Activated T-helper 2 cell treated with anti-CD3 and anti-CD28 coated beads, Interferon-gamma antibody, Interleukin-2, Interleukin-4, amounts not matched to agents 10 μg/mL and 5 μg/mL and 100 μg/mL, durations not matched to agents 14 hours and 24 hours and 36 hours (primary cell): ENCODE measurements around the gene MGAT4B. TPM values are rescaled to one million over a fixed set of nuclear protein-coding genes. Genes with fewer than 3 reads are reported as not detected.

Experiments
- DNase-seq: peaks from one replicate; pipeline ENCODE4 v3.0.0; 2021; ENCODE audit warnings: low spot score
- H3K27ac Mint-ChIP-seq: one replicate; pipeline ENCODE4 v1.8.0; 2021; ENCODE audit warnings: mixed read lengths
- H3K27me3 Mint-ChIP-seq: one replicate; pipeline ENCODE4 v1.8.0; 2021; ENCODE audit warnings: low read depth, mixed read lengths
- H3K36me3 Mint-ChIP-seq: one replicate; pipeline ENCODE4 v1.8.0; 2021; ENCODE audit warnings: low read depth, mixed read lengths
- H3K4me1 Mint-ChIP-seq: one replicate; pipeline ENCODE4 v1.8.0; 2021; ENCODE audit warnings: low read depth, mixed read lengths
- H3K4me3 Mint-ChIP-seq: one replicate; pipeline ENCODE4 v1.8.0; 2021; ENCODE audit warnings: low read depth, mild to moderate bottlenecking, moderate library complexity, mixed read lengths
- H3K9me3 Mint-ChIP-seq: one replicate; pipeline ENCODE4 v1.8.0; 2021; ENCODE audit warnings: mixed read lengths
- intact Hi-C: fragments of 100-400 bp; cut with micrococcal nuclease; formaldehyde crosslinking; loops from one replicate; pipeline ENCODE4 v1.15.1; 2023
- total RNA-seq: library from RNA; stranded (reverse); gene quantifications from 2 replicates; pipeline ENCODE4 v1.2.3, GENCODE V29; 2022

The MGAT4B gene
- total RNA-seq, 1 donor from 2014 or later, result 135 TPM

GRCh38 chr5:179766021-179766725 lies 40.5 kb downstream of the MGAT4B start:
- DNase-seq, result no peak
- Mint-ChIP-seq H3K9me3 (no peaks in the 10 kb centered on the region), H3K27ac (no peak overlapping the region), H3K36me3 (peaks cover 53% of the 10 kb centered on the region), H3K4me3 (no peak overlapping the region), H3K27me3 (no peaks in the 10 kb centered on the region), H3K4me1 (peaks cover 31% of the 10 kb centered on the region)
- intact Hi-C loops, result no loop called here

GRCh38 chr5:179765400-179765799 lies 41.3 kb downstream of the MGAT4B start:
- Mint-ChIP-seq H3K9me3 (no peaks in the 10 kb centered on the region), H3K27ac (no peak overlapping the region), H3K4me3 (no peak overlapping the region), H3K4me1 (peaks cover 33% of the 10 kb centered on the region), H3K27me3 (no peaks in the 10 kb centered on the region), H3K36me3 (peaks cover 46% of the 10 kb centered on the region)
- intact Hi-C loops, result no loop called here
- no peak for DNase-seq

- DNase-seq, result no peak
- Mint-ChIP-seq H3K9me3 (no peaks in the 10 kb centered on the region), H3K4me3 (no peak overlapping the region), H3K27me3 (no peaks in the 10 kb centered on the region), H3K4me1 (peaks cover 44% of the 10 kb centered on the region), H3K36me3 (peaks cover 37% of the 10 kb centered on the region), H3K27ac (no peak overlapping the region)
- intact Hi-C loops, result loop anchor here (5.0 kb wide), 2 partner anchors 38 to 323 kb away; no protein-coding TSS in a partner anchor
Measured at GRCh38 chr5:179764056-179764455, 42.6 kb downstream of the MGAT4B start.

- intact Hi-C loops, result loop anchor here (2.0 to 5.0 kb wide), 3 partner anchors 39 to 324 kb away; partner anchors contain the start of gene TBC1D9B
- peak; percentile 21 for DNase-seq
- Mint-ChIP-seq H3K27me3 (no peaks in the 10 kb centered on the region), H3K9me3 (no peaks in the 10 kb centered on the region), H3K4me1 (peaks cover 46% of the 10 kb centered on the region), H3K36me3 (peaks cover 33% of the 10 kb centered on the region), H3K27ac (peak overlapping the region; percentile 56), H3K4me3 (no peak overlapping the region)
Measured at GRCh38 chr5:179763215-179763945, 43.3 kb downstream of the MGAT4B start.

GRCh38 chr5:179762781-179763176 lies 43.9 kb downstream of the MGAT4B start:
- intact Hi-C loops, result loop anchor here (2.0 to 5.0 kb wide), 3 partner anchors 40 to 325 kb away; partner anchors contain the start of gene TBC1D9B
- Mint-ChIP-seq H3K9me3 (no peaks in the 10 kb centered on the region), H3K4me3 (no peak overlapping the region), H3K36me3 (peaks cover 27% of the 10 kb centered on the region), H3K4me1 (peaks cover 46% of the 10 kb centered on the region), H3K27me3 (no peaks in the 10 kb centered on the region), H3K27ac (peak overlapping the region; percentile 64)
- DNase-seq, result no peak

GRCh38 chr5:179762079-179762780 lies 44.4 kb downstream of the MGAT4B start:
- peak; percentile 45 for DNase-seq
- no peak overlapping the region for H3K4me3 Mint-ChIP-seq
- H3K36me3 Mint-ChIP-seq, result peaks cover 21% of the 10 kb centered on the region
- peak overlapping the region; percentile 64 for H3K27ac Mint-ChIP-seq
- no peaks in the 10 kb centered on the region for H3K9me3 Mint-ChIP-seq
- H3K27me3 Mint-ChIP-seq, result no peaks in the 10 kb centered on the region
- intact Hi-C loops, result loop anchor here (2.0 to 5.0 kb wide), 3 partner anchors 40 to 325 kb away; partner anchors contain the start of gene TBC1D9B
- H3K4me1 Mint-ChIP-seq, result peaks cover 46% of the 10 kb centered on the region

GRCh38 chr5:179759581-179760551 lies 46.8 kb downstream of the MGAT4B start:
- H3K9me3 Mint-ChIP-seq, result no peaks in the 10 kb centered on the region
- H3K4me1 Mint-ChIP-seq, result peaks cover 48% of the 10 kb centered on the region
- H3K36me3 Mint-ChIP-seq, result peaks cover 3% of the 10 kb centered on the region
- H3K27me3 Mint-ChIP-seq, result no peaks in the 10 kb centered on the region
- intact Hi-C loops, result loop anchor here (2.0 to 5.0 kb wide), 3 partner anchors 27 to 327 kb away; partner anchors contain the start of gene MAML1
- peak overlapping the region; percentile 32 for H3K4me3 Mint-ChIP-seq
- DNase-seq, result no peak
- peak overlapping the region; percentile 36 for H3K27ac Mint-ChIP-seq

- H3K27me3 Mint-ChIP-seq, result no peaks in the 10 kb centered on the region
- no peak overlapping the region for H3K4me3 Mint-ChIP-seq
- no peaks in the 10 kb centered on the region for H3K9me3 Mint-ChIP-seq
- peaks cover 3% of the 10 kb centered on the region for H3K36me3 Mint-ChIP-seq
- H3K27ac Mint-ChIP-seq, result peak overlapping the region; percentile 36
- no peak for DNase-seq
- intact Hi-C loops, result no loop called here
- peaks cover 57% of the 10 kb centered on the region for H3K4me1 Mint-ChIP-seq
Measured at GRCh38 chr5:179758955-179759354, 47.7 kb downstream of the MGAT4B start.

GRCh38 chr5:179755022-179755421 lies 51.6 kb downstream of the MGAT4B start:
- H3K27me3 Mint-ChIP-seq, result no peaks in the 10 kb centered on the region
- peak overlapping the region; percentile 66 for H3K27ac Mint-ChIP-seq
- no peak for DNase-seq
- H3K9me3 Mint-ChIP-seq, result no peaks in the 10 kb centered on the region
- intact Hi-C loops, result no loop called here
- H3K4me3 Mint-ChIP-seq, result no peak overlapping the region
- peaks cover 13% of the 10 kb centered on the region for H3K36me3 Mint-ChIP-seq
- peaks cover 37% of the 10 kb centered on the region for H3K4me1 Mint-ChIP-seq

- Mint-ChIP-seq H3K27me3 (no peaks in the 10 kb centered on the region), H3K4me3 (no peak overlapping the region), H3K4me1 (peaks cover 26% of the 10 kb centered on the region), H3K9me3 (no peaks in the 10 kb centered on the region), H3K36me3 (peaks cover 17% of the 10 kb centered on the region), H3K27ac (no peak overlapping the region)
- DNase-seq, result no peak
- intact Hi-C loops, result no loop called here
Measured at GRCh38 chr5:179753971-179754370, 52.7 kb downstream of the MGAT4B start.

- peaks cover 33% of the 10 kb centered on the region for H3K36me3 Mint-ChIP-seq
- DNase-seq, result no peak
- no peaks in the 10 kb centered on the region for H3K27me3 Mint-ChIP-seq
- no peak overlapping the region for H3K27ac Mint-ChIP-seq
- H3K9me3 Mint-ChIP-seq, result no peaks in the 10 kb centered on the region
- no peak overlapping the region for H3K4me3 Mint-ChIP-seq
- intact Hi-C loops, result no loop called here
- H3K4me1 Mint-ChIP-seq, result peaks cover 24% of the 10 kb centered on the region
Measured at GRCh38 chr5:179749857-179750508, 56.7 kb downstream of the MGAT4B start.
